Osteocyte (in vitro differentiated cells): ENCODE results near the gene SHE. TPM values are rescaled to one million over a fixed set of nuclear protein-coding genes. Genes with fewer than 3 reads are reported as not detected.

Experiments
- DNase-seq: peaks from one replicate; pipeline ENCODE4 v3.0.0; 2021; ENCODE audit warnings: mixed read lengths; ENCODE audit not compliant: unreplicated experiment; ENCODE audit errors: extremely low spot score
- H3K27ac Mint-ChIP-seq: one replicate; pipeline ENCODE4 v1.8.0; 2021; ENCODE audit warnings: mild to moderate bottlenecking, mixed read lengths; ENCODE audit not compliant: unreplicated experiment
- H3K27me3 Mint-ChIP-seq: one replicate; pipeline ENCODE4 v1.8.0; 2021; ENCODE audit warnings: mixed read lengths; ENCODE audit not compliant: unreplicated experiment
- H3K36me3 Mint-ChIP-seq: one replicate; pipeline ENCODE4 v1.8.0; 2021; ENCODE audit warnings: mixed read lengths; ENCODE audit not compliant: unreplicated experiment
- H3K4me1 Mint-ChIP-seq: one replicate; pipeline ENCODE4 v1.8.0; 2021; ENCODE audit warnings: mixed read lengths; ENCODE audit not compliant: unreplicated experiment
- H3K4me3 Mint-ChIP-seq: one replicate; pipeline ENCODE4 v1.8.0; 2021; ENCODE audit warnings: mild to moderate bottlenecking, moderate library complexity, mixed read lengths; ENCODE audit not compliant: unreplicated experiment
- H3K9me3 Mint-ChIP-seq: one replicate; pipeline ENCODE4 v1.8.0; 2021; ENCODE audit warnings: mixed read lengths; ENCODE audit not compliant: unreplicated experiment
- CTCF ChIP-seq: fragments of 200-600 bp; sonication (generic); IDR thresholded peaks from 2 replicates; pipeline ENCODE4 v1.5.0; 2021; ENCODE audit warnings: antibody characterized with exemption, mild to moderate bottlenecking, moderate library complexity
- total RNA-seq: library from RNA; stranded (reverse); gene quantifications from 2 replicates; pipeline ENCODE4 v1.2.1, GENCODE V29; 2021

The SHE gene
- total RNA-seq, 1 donor from 2014 or later: not detected

- H3K9me3 Mint-ChIP-seq: no peaks in the 10 kb centered on the region
- no peak for TF ChIP-seq CTCF
- H3K27me3 Mint-ChIP-seq: no peaks in the 10 kb centered on the region
- H3K27ac Mint-ChIP-seq: no peak overlapping the region
- no peak for DNase-seq
- peaks cover 57% of the 10 kb centered on the region for H3K4me1 Mint-ChIP-seq
- peaks cover 9% of the 10 kb centered on the region for H3K36me3 Mint-ChIP-seq
- no peak overlapping the region for H3K4me3 Mint-ChIP-seq
Observed at GRCh38 chr1:154443274-154444013, 58.8 kb downstream of the SHE start.

- H3K27me3 Mint-ChIP-seq: no peaks in the 10 kb centered on the region
- H3K4me1 Mint-ChIP-seq: peaks cover 57% of the 10 kb centered on the region
- no peak for DNase-seq
- no peaks in the 10 kb centered on the region for H3K9me3 Mint-ChIP-seq
- peak overlapping the region; percentile 11 for H3K4me3 Mint-ChIP-seq
- peak overlapping the region; percentile 92 for H3K27ac Mint-ChIP-seq
- peaks cover 9% of the 10 kb centered on the region for H3K36me3 Mint-ChIP-seq
- TF ChIP-seq CTCF: peak; percentile 44
Observed at GRCh38 chr1:154442006-154442740, 60.0 kb downstream of the SHE start.

GRCh38 chr1:154441241-154441888, 60.8 kb downstream of the SHE start:
- H3K4me3 Mint-ChIP-seq: no peak overlapping the region
- no peak for DNase-seq
- no peaks in the 10 kb centered on the region for H3K9me3 Mint-ChIP-seq
- H3K36me3 Mint-ChIP-seq: peaks cover 11% of the 10 kb centered on the region
- H3K27ac Mint-ChIP-seq: peak overlapping the region; percentile 92
- no peaks in the 10 kb centered on the region for H3K27me3 Mint-ChIP-seq
- no peak for TF ChIP-seq CTCF
- H3K4me1 Mint-ChIP-seq: peaks cover 55% of the 10 kb centered on the region

GRCh38 chr1:154440036-154440804, 62.0 kb downstream of the SHE start:
- Mint-ChIP-seq H3K4me1 (peaks cover 44% of the 10 kb centered on the region), H3K27me3 (no peaks in the 10 kb centered on the region), H3K4me3 (no peak overlapping the region), H3K27ac (peak overlapping the region; percentile 36), H3K36me3 (peaks cover 12% of the 10 kb centered on the region), H3K9me3 (no peaks in the 10 kb centered on the region)
- no peak for DNase-seq
- no peak for TF ChIP-seq CTCF
